ENCODE results near the gene GPR15LG. TPM values are rescaled to one million over a fixed set of nuclear protein-coding genes. Genes with fewer than 3 reads are reported as not detected.

GPR15LG gene
- not detected in 2 replicates for total RNA-seq

DNA sequence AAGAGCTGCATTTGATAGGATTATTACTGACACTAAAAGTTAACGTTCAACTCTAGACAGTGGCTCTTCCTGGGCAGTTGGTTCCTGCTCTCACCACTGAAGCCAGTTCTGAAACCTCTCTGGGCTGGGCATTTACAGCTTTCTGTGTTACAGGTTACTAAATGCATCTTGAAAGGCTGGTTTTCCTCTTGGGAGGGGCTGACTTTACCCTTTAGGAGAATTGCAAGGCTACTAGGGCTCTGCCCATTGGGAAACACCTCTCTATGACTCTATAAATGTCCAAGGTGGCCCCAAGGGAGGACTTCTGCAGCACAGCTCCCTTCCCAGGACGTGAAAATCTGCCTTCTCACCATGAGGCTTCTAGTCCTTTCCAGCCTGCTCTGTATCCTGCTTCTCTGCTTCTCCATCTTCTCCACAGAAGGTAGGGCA lies at the start of gene GPR15LG:
Gene GPR15LG, plus strand, starts transcription at position 301 of the 429 bp plus-strand sequence. Its CDS starts 51 bp downstream, at position 352.

DNA sequence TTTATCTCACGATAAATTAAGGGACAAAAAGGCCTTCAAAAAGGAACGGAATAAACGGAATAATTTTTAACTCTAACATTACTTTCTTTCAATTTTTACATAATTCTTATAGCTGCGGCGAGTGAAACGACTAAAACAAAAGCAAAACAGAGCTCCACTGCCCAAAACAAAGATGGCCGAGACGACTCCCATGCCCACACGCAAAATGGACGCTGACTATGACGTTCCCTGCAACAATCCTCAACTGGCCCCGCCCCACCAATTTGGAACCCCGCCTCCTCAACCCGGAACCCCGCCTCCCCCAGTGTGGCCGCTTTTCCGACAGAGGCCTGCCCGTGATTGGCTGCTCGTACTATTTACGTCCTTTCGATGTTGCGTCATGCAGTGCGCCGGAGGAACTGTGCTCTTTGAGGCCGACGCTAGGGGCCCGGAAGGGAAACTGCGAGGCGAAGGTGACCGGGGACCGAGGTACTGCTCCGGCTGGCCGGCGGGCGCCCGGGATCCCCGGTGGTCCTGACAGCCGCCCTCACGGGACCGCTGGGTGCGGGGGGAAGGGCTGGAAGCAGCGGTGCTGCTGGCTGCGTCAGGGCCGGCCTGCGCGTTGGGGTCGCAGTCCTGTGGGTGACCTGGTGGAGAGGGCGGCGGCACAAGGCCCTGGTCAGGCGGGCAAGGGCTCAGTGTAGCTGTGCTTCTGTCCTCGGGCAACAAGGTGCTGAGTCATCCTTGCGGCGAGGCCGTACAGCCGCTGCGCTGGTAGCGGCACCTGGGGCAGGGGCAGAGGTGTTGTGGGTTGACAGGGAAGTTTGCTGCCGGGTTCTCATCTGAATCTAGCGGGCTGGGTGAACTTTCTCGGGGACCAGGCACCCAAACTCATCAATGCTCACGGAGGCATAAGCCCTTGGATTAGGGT lies 34.2 kb upstream of the GPR15LG start, which contains the start of gene GHITM:
Gene GHITM, plus strand, starts transcription at position 384 of the 910 bp plus-strand sequence. CDS start 1,992 bp downstream, outside the sequence.

DNA sequence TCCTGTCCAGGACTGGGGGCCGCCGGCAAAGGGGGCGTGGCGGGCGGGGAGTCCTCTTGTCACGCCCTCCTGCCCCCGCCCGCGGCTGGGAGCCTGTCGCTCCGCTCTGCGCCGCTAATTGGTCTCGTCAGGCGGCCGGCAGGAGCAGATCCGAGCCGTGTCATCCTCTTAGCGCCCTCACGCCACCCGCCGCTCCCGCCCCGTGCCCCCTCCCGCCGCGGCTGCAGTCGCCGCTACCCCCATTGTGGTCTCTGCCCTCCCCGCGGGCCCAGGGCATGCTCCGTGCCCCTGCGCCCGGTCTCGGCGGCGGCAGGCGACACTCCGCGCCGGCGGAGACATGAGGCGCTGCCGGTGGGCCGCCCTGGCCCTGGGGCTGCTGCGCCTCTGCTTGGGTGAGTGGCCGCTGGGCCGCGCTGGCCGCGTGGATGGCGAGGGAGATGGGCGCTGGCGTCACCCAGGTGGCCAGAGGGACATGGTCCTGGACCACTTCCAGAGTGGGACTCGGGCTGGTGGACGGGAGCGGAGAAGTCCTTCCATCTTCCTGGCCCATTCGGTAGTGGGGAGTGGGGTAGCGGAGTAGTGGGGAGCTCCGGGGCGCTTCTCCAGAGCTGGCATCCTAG lies 20.9 kb downstream of the GPR15LG start, which contains the start of gene CDHR1:
Gene CDHR1, plus strand, starts transcription at position 114 of the 620 bp plus-strand sequence. Its CDS starts 224 bp downstream, at position 338.

DNA sequence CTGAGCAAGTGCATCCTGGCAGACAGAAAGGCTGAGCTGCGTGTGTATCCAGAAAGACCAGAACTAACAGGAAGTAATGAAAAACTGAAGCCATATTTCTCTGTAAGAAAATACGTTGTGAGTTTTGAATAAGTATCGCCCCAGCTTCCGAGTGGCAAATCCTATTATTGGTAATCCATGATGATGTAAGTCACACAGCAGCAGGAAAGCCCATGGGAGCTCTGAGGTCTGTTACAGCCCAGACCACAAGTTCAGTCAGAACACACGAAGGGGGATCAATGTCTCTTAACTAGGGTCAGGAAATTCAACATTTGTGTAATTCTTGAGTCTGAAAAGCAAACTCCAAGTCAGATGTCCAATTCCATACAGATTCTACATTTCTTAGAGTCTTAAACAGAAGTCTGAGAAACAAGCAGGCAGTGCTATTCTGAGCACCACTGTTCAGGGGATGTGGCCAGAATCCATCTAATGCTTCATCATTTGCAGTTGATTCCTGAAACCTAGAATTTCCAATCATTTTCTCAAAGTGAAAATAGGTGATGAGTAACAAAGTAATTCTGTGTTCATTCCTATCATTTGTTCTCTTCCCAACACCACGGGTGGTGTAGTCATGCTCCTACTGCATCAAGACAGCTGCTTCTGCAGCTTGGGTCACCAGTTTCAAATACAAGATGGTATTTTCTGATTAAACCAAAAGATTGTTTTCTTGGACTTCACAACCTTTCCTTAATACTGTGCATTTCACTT lies 52.0 kb downstream of the GPR15LG start, which contains the start of gene LRIT2:
Gene LRIT2, minus strand, starts transcription at position 118 of the 747 bp plus-strand sequence. Its CDS starts 24 bp downstream, at position 94.

Other genes with a start within 250 kb of the GPR15LG start
- gene GHITM, start 34.3 kb upstream of the GPR15LG start, total RNA-seq: 132 and 143 TPM in 2 replicates
- gene CDHR1, start 20.7 kb downstream of the GPR15LG start, total RNA-seq: 0.20 TPM in 1 of 2 replicates, not detected in the other
- gene LRIT2, start 51.7 kb downstream of the GPR15LG start, total RNA-seq: not detected in 2 replicates
- gene LRIT1, start 67.7 kb downstream of the GPR15LG start, total RNA-seq: not detected in 2 replicates
- gene RGR, start 71.3 kb downstream of the GPR15LG start, total RNA-seq: not detected in 2 replicates
- 19.1 and 27.0 TPM in 2 replicates for gene CCSER2, start 154.8 kb downstream of the GPR15LG start, total RNA-seq